VCaP (cell line): ENCODE data around the gene FBXL19.
"Not testable (repeated sequence)": the region's sequence is repeated elsewhere in the genome, so short reads cannot be mapped to it uniquely, and the experiment has no call there.

Experiments used
- H3K27ac ChIP-seq: fragments of 450-650 bp; 2 replicates; pipeline ENCODE4 v1.5.1; 2017
- CTCF ChIP-seq: fragments of 450-650 bp; conservative IDR thresholded peaks from 2 replicates; pipeline ENCODE4 v1.5.1; 2017; ENCODE audit warnings: mild to moderate bottlenecking, moderate library complexity

Gene FBXL19

GRCh38 chr16:30884760-30885159 is 38.6 kb upstream of the FBXL19 start:
- no peak overlapping the region for H3K27ac ChIP-seq
- no peak for TF ChIP-seq CTCF

GRCh38 chr16:30885196-30885595 is 38.2 kb upstream of the FBXL19 start:
- H3K27ac ChIP-seq, result no peak overlapping the region
- no peak for TF ChIP-seq CTCF

- H3K27ac ChIP-seq, result no peak overlapping the region
- TF ChIP-seq CTCF, result no peak
Measured at GRCh38 chr16:30886145-30886544, 37.2 kb upstream of the FBXL19 start.

GRCh38 chr16:30887927-30888326 is 35.4 kb upstream of the FBXL19 start:
- H3K27ac ChIP-seq, result no peak overlapping the region
- TF ChIP-seq CTCF, result no peak

GRCh38 chr16:30888856-30889499 is 34.4 kb upstream of the FBXL19 start:
- TF ChIP-seq CTCF, result no peak
- H3K27ac ChIP-seq, result no peak overlapping the region

GRCh38 chr16:30889721-30890120 is 33.7 kb upstream of the FBXL19 start:
- TF ChIP-seq CTCF, result no peak

DNA sequence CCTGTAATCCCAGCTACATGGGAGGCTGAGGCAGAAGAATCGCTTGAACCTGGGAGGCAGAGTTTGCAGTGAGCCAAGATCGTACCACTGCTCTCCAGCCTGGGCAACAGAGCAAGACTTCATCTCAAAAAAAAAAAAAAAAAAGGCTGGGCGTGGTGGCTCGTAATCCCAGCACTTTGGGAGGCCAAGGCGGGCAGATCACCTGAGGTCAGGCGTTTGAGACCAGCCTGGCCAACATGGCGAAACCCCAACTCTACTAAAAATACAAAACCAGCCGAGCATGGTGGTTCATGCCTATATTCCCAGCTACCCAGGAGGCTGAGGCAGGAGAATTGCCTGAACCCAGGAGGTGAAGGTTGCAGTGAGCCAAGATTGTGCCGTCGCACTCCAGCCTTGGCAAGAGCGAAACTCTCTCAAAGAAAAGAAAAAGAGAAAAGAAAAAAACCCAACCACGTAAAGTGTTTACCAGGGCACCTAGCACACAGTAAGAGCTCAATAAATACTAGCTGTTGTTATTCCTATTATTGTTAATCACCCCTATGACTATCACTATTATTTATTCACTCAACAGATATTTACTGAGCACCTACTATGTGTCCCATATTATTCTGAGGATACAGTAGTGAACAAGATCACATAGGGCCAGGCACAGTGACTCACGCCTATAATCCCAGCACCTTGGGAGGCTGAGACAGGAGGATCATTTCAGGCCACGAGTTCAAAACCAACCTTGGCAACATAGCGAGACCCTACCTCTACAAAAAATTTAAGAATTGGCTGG is 32.1 kb upstream of the FBXL19 start:
- H3K27ac ChIP-seq, result not testable (repeated sequence)

More at GRCh38 chr16:30889721-30890120, 33.7 kb upstream of the FBXL19 start:
- H3K27ac ChIP-seq, result no peak overlapping the region
